OCI-LY1 (cell line): ENCODE data around the gene MAPK13.

Experiments used
- H2AFZ ChIP-seq: fragments of 200-600 bp; sonication (generic), shearing (Covaris generic); 2 replicates; pipeline ENCODE4 v1.6.0; 2014; ENCODE audit warnings: antibody characterized with exemption, mild to moderate bottlenecking, low read length
- H3F3A ChIP-seq: fragments of 200-600 bp; sonication (generic), shearing (Covaris generic); 2 replicates; pipeline ENCODE4 v1.6.0; 2014; ENCODE audit warnings: mild to moderate bottlenecking, antibody characterized with exemption, low read length, moderate library complexity; ENCODE audit not compliant: insufficient read depth
- H3K27ac ChIP-seq: fragments of 200-600 bp; sonication (generic); 2 replicates; pipeline ENCODE4 v1.5.1; 2014; ENCODE audit warnings: low read length, mixed run types, mild to moderate bottlenecking, low read depth; ENCODE audit not compliant: poor library complexity, severe bottlenecking
- H3K27me3 ChIP-seq: fragments of 200-600 bp; sonication (generic); 2 replicates; pipeline ENCODE4 v1.6.0; 2014; ENCODE audit warnings: antibody characterized with exemption, mild to moderate bottlenecking, low read length, moderate library complexity; ENCODE audit not compliant: insufficient read depth
- H3K36me3 ChIP-seq: fragments of 200-600 bp; sonication (generic); 2 replicates; pipeline ENCODE4 v1.6.1; 2014; ENCODE audit warnings: mild to moderate bottlenecking, antibody characterized with exemption, low read length, moderate library complexity, mixed read lengths; ENCODE audit not compliant: insufficient read depth
- H3K4me1 ChIP-seq: fragments of 200-600 bp; sonication (generic); 2 replicates; pipeline ENCODE4 v1.5.1; 2014; ENCODE audit warnings: mild to moderate bottlenecking, low read length, moderate library complexity; ENCODE audit not compliant: insufficient read depth, severe bottlenecking
- H3K4me2 ChIP-seq: fragments of 200-600 bp; sonication (generic), shearing (Covaris generic); 2 replicates; pipeline ENCODE4 v1.6.1; 2014; ENCODE audit warnings: low read length
- H3K4me3 ChIP-seq: fragments of 200-600 bp; sonication (generic); 2 replicates; pipeline ENCODE4 v1.5.1; 2014; ENCODE audit warnings: low read length, low read depth, mild to moderate bottlenecking, mixed read lengths; ENCODE audit not compliant: poor library complexity, severe bottlenecking
- H3K79me2 ChIP-seq: fragments of 200-600 bp; shearing (Covaris generic); 2 replicates; pipeline ENCODE4 v1.6.1; 2016; ENCODE audit warnings: mixed run types, low read length, mixed read lengths; ENCODE audit not compliant: insufficient read depth
- H3K9ac ChIP-seq: fragments of 200-600 bp; sonication (generic), shearing (Covaris generic); 2 replicates; pipeline ENCODE4 v1.6.1; 2014; ENCODE audit warnings: mild to moderate bottlenecking, low read length, mixed read lengths
- H3K9me2 ChIP-seq: fragments of 200-600 bp; sonication (generic), shearing (Covaris generic); 2 replicates; pipeline ENCODE4 v1.6.1; 2014; ENCODE audit warnings: low read depth, mild to moderate bottlenecking, low read length, mixed read lengths
- H3K9me3 ChIP-seq: fragments of 200-600 bp; shearing (Covaris generic); 2 replicates; pipeline ENCODE4 v1.6.1; 2014; ENCODE audit warnings: low read length, mixed read lengths
- H4K20me1 ChIP-seq: fragments of 200-600 bp; sonication (generic), shearing (Covaris generic); 2 replicates; pipeline ENCODE4 v1.6.0; 2016; ENCODE audit warnings: mild to moderate bottlenecking, low read length; ENCODE audit not compliant: insufficient read depth
- CTCF ChIP-seq: fragments of 200-600 bp; sonication (generic), shearing (Covaris generic); IDR thresholded peaks from 2 replicates; pipeline ENCODE4 v1.5.1; 2017; ENCODE audit warnings: mild to moderate bottlenecking, antibody characterized with exemption, low read length, moderate library complexity, mixed read lengths
- EZH2 ChIP-seq: fragments of 200-600 bp; sonication (generic), shearing (Covaris generic); IDR thresholded peaks from 2 replicates; pipeline ENCODE4 v1.8.0; 2017; ENCODE audit warnings: borderline replicate concordance, mixed run types, mild to moderate bottlenecking, antibody characterized with exemption, low read length, moderate library complexity, mixed read lengths

MAPK13 gene

GRCh38 chr6:36095497-36096391, 34.6 kb upstream of the MAPK13 start:
- H3K27me3 ChIP-seq: no peaks in the 10 kb centered on the region
- peaks cover 20% of the 10 kb centered on the region for H3K4me1 ChIP-seq
- H3K79me2 ChIP-seq: no peaks in the 10 kb centered on the region
- H3K4me3 ChIP-seq: no peak overlapping the region
- H3K9ac ChIP-seq: no peak overlapping the region
- no peak overlapping the region for H3K27ac ChIP-seq
- H3K9me3 ChIP-seq: no peaks in the 10 kb centered on the region
- H3K4me2 ChIP-seq: no peak overlapping the region
- H3F3A ChIP-seq: no peaks in the 10 kb centered on the region
- no peaks in the 10 kb centered on the region for H3K9me2 ChIP-seq
- TF ChIP-seq EZH2 (no peak), CTCF (no peak; the same call in 1 of the 2 replicates)
- no peak overlapping the region for H2AFZ ChIP-seq
- H3K36me3 ChIP-seq: peaks cover 28% of the 10 kb centered on the region; the same call in 1 of the 2 replicates
- no peaks in the 10 kb centered on the region for H4K20me1 ChIP-seq

- Histone ChIP-seq H4K20me1 (no peaks in the 10 kb centered on the region), H3K27me3 (no peaks in the 10 kb centered on the region), H3K4me3 (no peak overlapping the region), H3K4me1 (peaks cover 20% of the 10 kb centered on the region), H3F3A (no peaks in the 10 kb centered on the region), H3K9me3 (no peaks in the 10 kb centered on the region), H3K9me2 (no peaks in the 10 kb centered on the region), H2AFZ (no peak overlapping the region), H3K79me2 (no peaks in the 10 kb centered on the region), H3K9ac (no peak overlapping the region), H3K36me3 (peaks cover 38% of the 10 kb centered on the region; the same call in 1 of the 2 replicates), H3K4me2 (no peak overlapping the region), H3K27ac (no peak overlapping the region)
- TF ChIP-seq CTCF (no peak), EZH2 (no peak)
Observed at GRCh38 chr6:36098253-36098919, 31.9 kb upstream of the MAPK13 start.

- Histone ChIP-seq H3K4me2 (no peak overlapping the region), H3K36me3 (peaks cover 45% of the 10 kb centered on the region; the same call in 1 of the 2 replicates), H3K27ac (no peak overlapping the region), H4K20me1 (no peaks in the 10 kb centered on the region), H3K79me2 (no peaks in the 10 kb centered on the region), H3F3A (no peaks in the 10 kb centered on the region), H3K9ac (no peak overlapping the region), H3K4me1 (peaks cover 20% of the 10 kb centered on the region), H3K4me3 (no peak overlapping the region), H3K9me3 (no peaks in the 10 kb centered on the region), H3K27me3 (no peaks in the 10 kb centered on the region), H2AFZ (no peak overlapping the region), H3K9me2 (no peaks in the 10 kb centered on the region)
- no peak for TF ChIP-seq EZH2
- no peak for TF ChIP-seq CTCF
Observed at GRCh38 chr6:36098920-36099647, 31.2 kb upstream of the MAPK13 start.
